ENCODE measurements around the gene NCOR2. TPM values are rescaled to one million over a fixed set of nuclear protein-coding genes. Genes with fewer than 3 reads are reported as not detected.

NCOR2 gene
- total RNA-seq, 1 experiment from 2014 or later: 153 TPM

GRCh38 chr12:124556074-124556466 is 11.3 kb downstream of the NCOR2 start:
- ChIA-PET POLR2A (interaction anchor here (0.7 kb wide), 1 partner anchor 37 kb away, joined by 3 read pairs; no protein-coding TSS in a partner anchor), RAD21 (ENCODE audit: low non-redundant PET in 1 of 2, low total read pairs in 2 of 2, uncharacterized antibody in 2 of 2, unreplicated experiment in 2 of 2) (no interaction called here), CTCF (no interaction called here)
- intact Hi-C loops (cut with micrococcal nuclease): loop anchor here (10.0 kb wide), 1 partner anchor 521 kb away; no protein-coding TSS in a partner anchor
- Histone ChIP-seq H3K27me3 (ENCODE audit: insufficient read depth, low read length) (no peaks in the 10 kb centered on the region), H3K79me2 (ENCODE audit: insufficient read depth, low read length) (peaks cover 98% of the 10 kb centered on the region), H2AFZ (ENCODE audit: low read depth, low read length, poor library complexity, severe bottlenecking) (no peak overlapping the region), H3K4me1 (ENCODE audit: control insufficient read depth in 1 of 2, insufficient read depth in 2 of 2, low read length in 2 of 2) (peaks cover 18 to 29% of the 10 kb centered on the region in 2 experiments), H3K9me2 (ENCODE audit: insufficient read depth) (no peaks in the 10 kb centered on the region), H3K27ac (ENCODE audit: low read depth, low read length) (no peak overlapping the region), H3K4me2 (ENCODE audit: low read length) (no peak overlapping the region), H3K9ac (ENCODE audit: low read length) (no peak overlapping the region), H4K20me1 (ENCODE audit: insufficient read depth) (0 out of 2 replicates have a peak, but pooled peaks cover 8% of the 10 kb centered on the region), H3K36me3 (ENCODE audit: control insufficient read depth in 1 of 2, insufficient read depth in 2 of 2, low read length in 2 of 2) (no peaks in the 10 kb centered on the region), H3K9me3 (ENCODE audit: control insufficient read depth in 1 of 2, insufficient read depth in 1 of 2, low read depth in 1 of 2, low read length in 2 of 2) (no peaks in the 10 kb centered on the region), H3K4me3 (replicated peaks in 1 of 2; ENCODE audit: low read depth in 1 of 2, low read length in 2 of 2) (no peak overlapping the region)
- ATAC-seq (no peak), DNase-seq (ENCODE audit: low read depth, low spot score) (no peak)
- BruUV-seq (replicated peaks): no TSS peak
- no peak for TF ChIP-seq EZH2phosphoT487 (IDR thresholded peaks at IDR 0.05; ENCODE audit: borderline replicate concordance)
- no peak for TF ChIP-seq ATF3 (IDR thresholded peaks at IDR 0.05)
- no peak for TF ChIP-seq CTCF (IDR thresholded peaks at IDR 0.05 in 2 of 3, conservative IDR thresholded peaks at IDR 0.05 in 1 of 3; ENCODE audit: borderline replicate concordance in 1 of 3, insufficient read depth in 1 of 3, low read depth in 2 of 3, low read length in 2 of 3)
- no peak for TF ChIP-seq ELF1 (IDR thresholded peaks at IDR 0.05; ENCODE audit: borderline replicate concordance, low read depth)
- TF ChIP-seq EZH2 (IDR thresholded peaks at IDR 0.05): no peak
- no peak for TF ChIP-seq ZNF274 (IDR thresholded peaks at IDR 0.05; ENCODE audit: low read depth, low read length)
- no peak for TF ChIP-seq SP1 (IDR thresholded peaks at IDR 0.05; ENCODE audit: low read depth)
- no peak for TF ChIP-seq ZBTB33 (IDR thresholded peaks at IDR 0.05; ENCODE audit: extremely low read depth, insufficient replicate concordance, low read length)

Measured in HCT116 (cell line).